ENCODE measurements around the gene TPGS1.

TPGS1 gene

DNA sequence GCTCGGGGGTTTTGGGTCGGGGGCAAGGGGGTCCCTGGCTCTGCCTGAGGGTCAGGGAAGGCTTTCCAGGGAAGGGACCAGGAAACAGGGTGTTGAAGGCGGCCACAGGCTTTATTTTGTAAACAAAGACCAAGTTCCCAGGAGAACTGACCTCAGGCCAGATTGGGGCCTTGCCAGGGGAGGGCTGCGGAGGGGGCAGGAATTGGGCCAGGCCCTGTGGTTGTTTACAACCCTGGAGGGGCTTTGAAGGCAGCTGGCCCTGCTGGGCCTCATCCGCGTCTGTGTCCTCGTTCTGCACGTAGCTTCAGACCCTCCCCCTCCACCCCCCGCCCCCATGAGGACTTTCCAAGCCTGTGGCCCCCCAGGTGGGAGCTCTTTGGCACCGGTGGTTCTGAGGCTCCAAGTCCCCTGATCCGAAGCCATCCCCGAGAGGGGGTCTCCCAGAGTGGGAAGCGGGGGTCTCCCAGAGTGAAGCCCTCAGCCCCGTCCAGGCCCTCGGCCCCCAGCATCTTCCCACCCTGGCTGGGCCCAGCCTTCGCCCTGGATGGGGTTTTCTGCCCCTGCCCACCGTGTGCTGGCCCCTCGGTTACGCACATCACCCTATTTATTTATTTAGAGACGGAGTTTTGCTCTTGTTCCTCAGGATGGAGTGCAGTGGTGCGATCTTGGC lies 51.6 kb downstream of the TPGS1 start:
- H3K9me3 ChIP-seq (ENCODE audit: control insufficient read depth in 1 of 2, low read length in 2 of 2): no peaks in the 10 kb centered on the region
- H3K27ac ChIP-seq (ENCODE audit: low read depth, low read length): no peak overlapping the region
- no peak overlapping the region for H3K9ac ChIP-seq (ENCODE audit: low read depth in 1 of 2, low read length in 2 of 2)
- no peak overlapping the region for H3K4me3 ChIP-seq (ENCODE audit: low read depth in 1 of 2, low read length in 2 of 2)
- H3K36me3 ChIP-seq (ENCODE audit: control insufficient read depth in 1 of 2, insufficient read depth in 2 of 2, low read length in 2 of 2): no peaks in the 10 kb centered on the region
- no peaks in the 10 kb centered on the region for H3K4me1 ChIP-seq (ENCODE audit: control insufficient read depth in 1 of 2, insufficient read depth in 2 of 2, low read length in 2 of 2)
- peaks cover 0 to 2% of the 10 kb centered on the region in 2 donors for H3K27me3 ChIP-seq (ENCODE audit: control insufficient read depth in 1 of 2, insufficient read depth in 2 of 2, low read length in 2 of 2)

GRCh38 chr19:560121-560520 lies 52.8 kb downstream of the TPGS1 start:
- Histone ChIP-seq H3K9ac (ENCODE audit: low read depth in 1 of 2, low read length in 2 of 2) (no peak overlapping the region), H3K9me3 (ENCODE audit: control insufficient read depth in 1 of 2, low read length in 2 of 2) (no peaks in the 10 kb centered on the region), H3K27me3 (ENCODE audit: control insufficient read depth in 1 of 2, insufficient read depth in 2 of 2, low read length in 2 of 2) (peaks cover 0 to 2% of the 10 kb centered on the region in 2 donors), H3K36me3 (ENCODE audit: control insufficient read depth in 1 of 2, insufficient read depth in 2 of 2, low read length in 2 of 2) (no peaks in the 10 kb centered on the region), H3K4me3 (ENCODE audit: low read depth in 1 of 2, low read length in 2 of 2) (no peak overlapping the region), H3K27ac (ENCODE audit: low read depth, low read length) (no peak overlapping the region), H3K4me1 (ENCODE audit: control insufficient read depth in 1 of 2, insufficient read depth in 2 of 2, low read length in 2 of 2) (no peaks in the 10 kb centered on the region)

- H3K27me3 ChIP-seq (ENCODE audit: control insufficient read depth in 1 of 2, insufficient read depth in 2 of 2, low read length in 2 of 2): no peaks in the 10 kb centered on the region
- no peak overlapping the region for H3K27ac ChIP-seq (ENCODE audit: low read depth, low read length)
- no peak overlapping the region for H3K9ac ChIP-seq (ENCODE audit: low read depth in 1 of 2, low read length in 2 of 2)
- no peaks in the 10 kb centered on the region for H3K36me3 ChIP-seq (ENCODE audit: control insufficient read depth in 1 of 2, insufficient read depth in 2 of 2, low read length in 2 of 2)
- H3K9me3 ChIP-seq (ENCODE audit: control insufficient read depth in 1 of 2, low read length in 2 of 2): no peaks in the 10 kb centered on the region
- H3K4me3 ChIP-seq (ENCODE audit: low read depth in 1 of 2, low read length in 2 of 2): no peak overlapping the region
- peaks cover 0 to 6% of the 10 kb centered on the region in 2 donors for H3K4me1 ChIP-seq (ENCODE audit: control insufficient read depth in 1 of 2, insufficient read depth in 2 of 2, low read length in 2 of 2)
These were observed 59.1 kb downstream of the TPGS1 start for GRCh38 chr19:566403-566802.

DNA sequence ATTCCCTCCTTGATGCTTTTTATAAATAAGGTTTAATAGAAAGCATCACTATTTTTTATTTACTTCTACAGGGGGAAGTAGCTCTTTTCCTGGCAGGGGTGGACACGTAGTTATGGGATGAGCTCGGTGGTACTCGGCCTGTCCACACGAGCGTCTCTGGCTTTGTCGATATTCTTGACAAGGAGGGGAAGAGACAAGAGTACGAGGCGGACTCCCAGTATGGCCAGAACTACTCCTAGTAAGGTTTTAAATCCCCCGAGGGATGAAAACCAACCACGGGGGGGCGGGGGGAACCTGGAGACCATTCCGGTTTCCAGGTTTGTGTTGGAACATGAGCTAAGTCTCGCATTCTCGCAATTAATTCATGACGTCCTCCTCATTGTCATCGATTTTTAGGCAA lies 59.5 kb downstream of the TPGS1 start:
- Histone ChIP-seq H3K36me3 (ENCODE audit: control insufficient read depth in 1 of 2, insufficient read depth in 2 of 2, low read length in 2 of 2) (no peaks in the 10 kb centered on the region), H3K27ac (ENCODE audit: low read depth, low read length) (no peak overlapping the region), H3K4me3 (ENCODE audit: low read depth in 1 of 2, low read length in 2 of 2) (no peak overlapping the region), H3K4me1 (ENCODE audit: control insufficient read depth in 1 of 2, insufficient read depth in 2 of 2, low read length in 2 of 2) (peaks cover 0 to 9% of the 10 kb centered on the region in 2 donors), H3K9ac (ENCODE audit: low read depth in 1 of 2, low read length in 2 of 2) (no peak overlapping the region), H3K9me3 (ENCODE audit: control insufficient read depth in 1 of 2, low read length in 2 of 2) (no peaks in the 10 kb centered on the region), H3K27me3 (ENCODE audit: control insufficient read depth in 1 of 2, insufficient read depth in 2 of 2, low read length in 2 of 2) (no peaks in the 10 kb centered on the region)

GRCh38 chr19:567296-567900 lies 60.1 kb downstream of the TPGS1 start:
- Histone ChIP-seq H3K9ac (ENCODE audit: low read depth in 1 of 2, low read length in 2 of 2) (no peak overlapping the region), H3K27me3 (ENCODE audit: control insufficient read depth in 1 of 2, insufficient read depth in 2 of 2, low read length in 2 of 2) (no peaks in the 10 kb centered on the region), H3K4me3 (ENCODE audit: low read depth in 1 of 2, low read length in 2 of 2) (no peak overlapping the region), H3K36me3 (ENCODE audit: control insufficient read depth in 1 of 2, insufficient read depth in 2 of 2, low read length in 2 of 2) (no peaks in the 10 kb centered on the region), H3K4me1 (ENCODE audit: control insufficient read depth in 1 of 2, insufficient read depth in 2 of 2, low read length in 2 of 2) (peaks cover 0 to 9% of the 10 kb centered on the region in 2 donors), H3K9me3 (ENCODE audit: control insufficient read depth in 1 of 2, low read length in 2 of 2) (no peaks in the 10 kb centered on the region), H3K27ac (ENCODE audit: low read depth, low read length) (no peak overlapping the region)
